ENCODE results near the gene PLA2G1B.

DNA sequence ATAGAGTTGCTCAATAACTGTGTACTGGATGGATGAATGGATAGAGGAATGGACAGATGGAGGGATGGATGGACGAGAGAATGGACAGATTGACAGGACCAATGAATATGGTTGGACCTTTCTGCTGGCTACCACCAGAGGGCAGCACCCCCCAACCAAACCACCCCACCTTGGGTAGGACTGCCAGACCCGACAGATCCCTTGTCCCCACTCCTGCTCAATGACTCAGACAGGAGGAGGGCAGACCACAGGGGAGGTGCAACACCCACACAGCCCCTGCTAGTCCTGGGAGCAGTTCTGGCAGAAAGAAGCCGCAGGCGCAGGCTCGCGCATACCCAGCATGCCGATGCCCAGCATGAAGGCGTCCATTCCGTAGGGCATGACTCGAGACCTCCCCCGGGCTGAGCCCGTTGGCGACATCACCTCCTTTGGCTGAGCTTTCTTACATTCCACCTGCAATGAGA lies 29.0 kb upstream of the PLA2G1B start:
- TF ChIP-seq, protein P1, sequence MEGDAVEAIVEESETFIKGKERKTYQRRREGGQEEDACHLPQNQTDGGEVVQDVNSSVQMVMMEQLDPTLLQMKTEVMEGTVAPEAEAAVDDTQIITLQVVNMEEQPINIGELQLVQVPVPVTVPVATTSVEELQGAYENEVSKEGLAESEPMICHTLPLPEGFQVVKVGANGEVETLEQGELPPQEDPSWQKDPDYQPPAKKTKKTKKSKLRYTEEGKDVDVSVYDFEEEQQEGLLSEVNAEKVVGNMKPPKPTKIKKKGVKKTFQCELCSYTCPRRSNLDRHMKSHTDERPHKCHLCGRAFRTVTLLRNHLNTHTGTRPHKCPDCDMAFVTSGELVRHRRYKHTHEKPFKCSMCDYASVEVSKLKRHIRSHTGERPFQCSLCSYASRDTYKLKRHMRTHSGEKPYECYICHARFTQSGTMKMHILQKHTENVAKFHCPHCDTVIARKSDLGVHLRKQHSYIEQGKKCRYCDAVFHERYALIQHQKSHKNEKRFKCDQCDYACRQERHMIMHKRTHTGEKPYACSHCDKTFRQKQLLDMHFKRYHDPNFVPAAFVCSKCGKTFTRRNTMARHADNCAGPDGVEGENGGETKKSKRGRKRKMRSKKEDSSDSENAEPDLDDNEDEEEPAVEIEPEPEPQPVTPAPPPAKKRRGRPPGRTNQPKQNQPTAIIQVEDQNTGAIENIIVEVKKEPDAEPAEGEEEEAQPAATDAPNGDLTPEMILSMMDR (IDR thresholded peaks at IDR 0.05) = peak; percentile 64 to 93 (median 87)
- no peak for TF ChIP-seq POLR2A (IDR thresholded peaks at IDR 0.05)

Measured in body of pancreas (tissue), 4 donors.